ENCODE results near the gene CACNG1. TPM values are rescaled to one million over a fixed set of nuclear protein-coding genes. Genes with fewer than 3 reads are reported as not detected.
"Not testable (repeated sequence)": the region's sequence is repeated elsewhere in the genome, so short reads cannot be mapped to it uniquely, and the experiment has no call there.

CACNG1 gene
- total RNA-seq, 2 donors from 2014 or later = not detected

- Mint-ChIP-seq H3K9me3 (no peaks in the 10 kb centered on the region), H3K27ac (peak overlapping the region; percentile 15 to 69), H3K36me3 (no peaks in the 10 kb centered on the region)
- DNase-seq (ENCODE audit: low spot score in 2 of 2) = no peak
- peak in 1 of 2 donors; percentile 63 for ATAC-seq
Observed at GRCh38 chr17:67082107-67082506, 37.8 kb downstream of the CACNG1 start.

- Mint-ChIP-seq H3K36me3 (peaks cover 0 to 4% of the 10 kb centered on the region in 2 donors), H3K9me3 (no peaks in the 10 kb centered on the region), H3K27ac (no peak overlapping the region)
- ATAC-seq = no peak
- no peak for DNase-seq (ENCODE audit: low spot score in 2 of 2)
Observed at GRCh38 chr17:67085406-67085805, 41.1 kb downstream of the CACNG1 start.

GRCh38 chr17:67088639-67089038 lies 44.3 kb downstream of the CACNG1 start:
- no peak overlapping the region for H3K27ac Mint-ChIP-seq

GRCh38 chr17:67090341-67090740 lies 46.0 kb downstream of the CACNG1 start:
- DNase-seq (ENCODE audit: low spot score in 2 of 2) (no peak), ATAC-seq (no peak)
- H3K36me3 Mint-ChIP-seq = peaks cover 0 to 10% of the 10 kb centered on the region in 2 donors
- no peak overlapping the region for H3K27ac Mint-ChIP-seq
- H3K9me3 Mint-ChIP-seq = no peaks in the 10 kb centered on the region

More at GRCh38 chr17:67088639-67089038, 44.3 kb downstream of the CACNG1 start:
- Mint-ChIP-seq H3K9me3 (no peaks in the 10 kb centered on the region), H3K36me3 (peaks cover 0 to 5% of the 10 kb centered on the region in 2 donors)
- ATAC-seq = no peak
- no peak for DNase-seq (ENCODE audit: low spot score in 2 of 2)

DNA sequence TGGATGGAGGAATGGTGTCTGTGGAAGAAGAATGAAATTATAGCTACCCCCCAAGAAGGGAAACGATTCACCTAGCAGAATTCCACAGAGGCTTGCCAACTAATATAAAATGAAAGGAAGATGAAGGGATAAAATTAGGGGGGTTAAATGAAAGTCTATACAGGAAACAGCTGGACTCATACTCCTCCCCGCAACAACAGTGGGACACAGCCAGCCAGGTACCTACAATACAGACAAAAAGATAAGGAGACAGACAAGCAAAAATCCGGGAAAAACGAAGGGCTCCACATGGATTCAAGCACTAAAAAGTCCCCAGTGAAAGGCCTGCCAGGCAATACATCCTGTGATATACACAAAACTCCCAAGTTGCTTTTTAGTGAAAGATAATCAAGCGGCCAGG lies 47.9 kb downstream of the CACNG1 start:
- Mint-ChIP-seq H3K9me3 (no peaks in the 10 kb centered on the region), H3K27ac (no peak overlapping the region), H3K36me3 (peaks cover 0 to 19% of the 10 kb centered on the region in 2 donors)
- no peak for DNase-seq (ENCODE audit: low spot score in 2 of 2)
- ATAC-seq = no peak

DNA sequence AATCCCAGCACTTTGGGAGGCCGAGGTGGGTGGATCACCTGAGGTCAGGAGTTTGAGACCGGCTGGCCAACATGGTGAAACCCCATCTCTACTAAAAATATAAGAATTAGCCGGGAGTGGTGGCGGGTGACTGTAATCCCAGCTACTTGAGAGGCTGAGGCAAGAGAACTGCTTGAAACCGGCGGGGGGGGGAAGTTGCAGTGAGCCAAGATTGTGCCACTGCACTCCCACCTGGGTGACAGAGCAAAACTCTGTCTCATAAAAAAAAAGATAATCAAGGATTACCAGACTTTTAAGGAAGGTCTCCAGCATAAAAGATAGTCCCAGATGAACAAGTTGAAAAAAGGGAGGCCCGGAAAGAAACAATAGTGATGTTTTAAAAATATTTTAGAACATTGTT lies 48.4 kb downstream of the CACNG1 start:
- H3K27ac Mint-ChIP-seq; ATAC-seq; DNase-seq (ENCODE audit: low spot score in 2 of 2); H3K9me3 Mint-ChIP-seq: not testable (repeated sequence)
- peaks cover 0 to 20% of the 10 kb centered on the region in 2 donors for H3K36me3 Mint-ChIP-seq

- H3K27ac Mint-ChIP-seq = no peak overlapping the region
- ATAC-seq (no peak), DNase-seq (ENCODE audit: low spot score in 2 of 2) (no peak)
- no peaks in the 10 kb centered on the region for H3K9me3 Mint-ChIP-seq
- peaks cover 0 to 25% of the 10 kb centered on the region in 2 donors for H3K36me3 Mint-ChIP-seq
Observed at GRCh38 chr17:67093348-67093747, 49.0 kb downstream of the CACNG1 start.

- ATAC-seq = peak; percentile 40 to 53
- peaks cover under 1 to 23% of the 10 kb centered on the region in 2 donors for H3K36me3 Mint-ChIP-seq
- not testable (repeated sequence) for DNase-seq (ENCODE audit: low spot score in 2 of 2); H3K9me3 Mint-ChIP-seq
- H3K27ac Mint-ChIP-seq = peak overlapping the region; percentile 15 to 36
Observed at GRCh38 chr17:67095291-67095690, 50.9 kb downstream of the CACNG1 start.

- Mint-ChIP-seq H3K9me3 (no peaks in the 10 kb centered on the region), H3K36me3 (peaks cover 4 to 25% of the 10 kb centered on the region in 2 donors), H3K27ac (peak overlapping the region in 1 of 2 donors; percentile 15)
- ATAC-seq (no peak), DNase-seq (ENCODE audit: low spot score in 2 of 2) (no peak)
Observed at GRCh38 chr17:67095803-67096202, 51.4 kb downstream of the CACNG1 start.

DNA sequence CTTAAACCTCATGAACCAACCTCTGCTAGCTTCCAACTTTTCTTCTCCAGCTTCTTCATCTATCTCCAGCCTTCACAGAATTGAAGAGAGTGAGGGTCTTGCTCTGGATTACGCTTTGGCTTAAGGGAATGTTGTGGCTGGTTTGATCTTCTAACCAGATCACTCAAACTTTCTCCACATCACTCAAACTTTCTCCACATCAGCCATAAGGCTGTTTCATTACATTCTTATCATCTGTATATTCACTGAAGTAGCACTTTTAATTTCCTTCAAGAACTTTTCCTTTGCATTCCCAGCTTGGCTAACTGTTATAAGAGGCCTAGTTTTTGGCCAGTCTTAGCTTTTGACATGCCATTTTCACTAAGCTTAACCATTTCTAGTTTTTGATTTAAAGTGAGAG lies 52.3 kb downstream of the CACNG1 start:
- H3K36me3 Mint-ChIP-seq = peaks cover 4 to 25% of the 10 kb centered on the region in 2 donors
- no peak for ATAC-seq
- DNase-seq (ENCODE audit: low spot score in 2 of 2) = no peak
- no peak overlapping the region for H3K27ac Mint-ChIP-seq
- H3K9me3 Mint-ChIP-seq = no peaks in the 10 kb centered on the region

- Mint-ChIP-seq H3K9me3 (no peaks in the 10 kb centered on the region), H3K27ac (no peak overlapping the region), H3K36me3 (peaks cover 4 to 30% of the 10 kb centered on the region in 2 donors)
- no peak for DNase-seq (ENCODE audit: low spot score in 2 of 2)
- ATAC-seq = no peak
Observed at GRCh38 chr17:67098006-67098405, 53.7 kb downstream of the CACNG1 start.

DNA sequence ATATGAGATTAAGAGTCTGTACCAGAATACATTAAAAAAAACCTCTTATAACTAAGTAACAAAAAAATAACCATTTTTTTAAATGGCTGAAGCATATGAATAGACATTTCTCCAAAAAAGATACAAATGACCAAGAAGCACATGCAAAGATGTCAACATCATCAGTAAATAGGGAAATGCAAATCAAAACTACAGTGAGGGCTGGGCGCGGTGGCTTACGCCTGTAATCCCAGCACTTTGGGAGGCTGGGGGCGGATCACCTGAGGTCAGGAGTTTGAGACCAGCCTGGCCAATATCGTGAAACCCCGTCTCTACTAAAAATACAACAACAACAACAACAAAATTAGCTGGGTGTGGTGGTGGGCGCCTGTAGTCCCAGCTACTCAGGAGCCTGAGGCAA lies 60.3 kb downstream of the CACNG1 start:
- not testable (repeated sequence) for DNase-seq (ENCODE audit: low spot score in 2 of 2); ATAC-seq; H3K9me3 Mint-ChIP-seq; H3K27ac Mint-ChIP-seq
- peaks cover 18 to 47% of the 10 kb centered on the region in 2 donors for H3K36me3 Mint-ChIP-seq

GRCh38 chr17:67105213-67105612 lies 60.9 kb downstream of the CACNG1 start:
- DNase-seq (ENCODE audit: low spot score in 2 of 2) (no peak), ATAC-seq (peak; percentile 58 to 68)

More at GRCh38 chr17:67105213-67105612, 60.9 kb downstream of the CACNG1 start:
- Mint-ChIP-seq H3K27ac (no peak overlapping the region), H3K9me3 (no peaks in the 10 kb centered on the region), H3K36me3 (peaks cover 18 to 47% of the 10 kb centered on the region in 2 donors)

Other genes starting within 250 kb of the CACNG1 start
- gene CACNG5, start 209.4 kb upstream of the CACNG1 start, total RNA-seq = not detected
- gene CACNG4, start 79.8 kb upstream of the CACNG1 start, total RNA-seq = not detected
- gene HELZ, start 200.6 kb downstream of the CACNG1 start, total RNA-seq = 10 to 100 TPM; 42.9 to 88.8 TPM